Gastrocnemius medialis (tissue), 4 donors: ENCODE data around the gene SLC12A7. TPM values are rescaled to one million over a fixed set of nuclear protein-coding genes. Genes with fewer than 3 reads are reported as not detected.
"Not testable (repeated sequence)": the region's sequence is repeated elsewhere in the genome, so short reads cannot be mapped to it uniquely, and the experiment has no call there.

Experiments used
- ATAC-seq, 2 donors: fragments of 150-250 bp; one replicate each; pipeline ENCODE4 v1.9.1; 2016
- DNase-seq, 2 donors: peaks; one replicate each; pipeline ENCODE4 v3.0.0-alpha.2; 2019
- H3K27ac ChIP-seq, 4 donors: fragments of 200-600 bp; sonication (generic); 1 replicate in 1 of 4; 2 replicates in 3 of 4; pipeline ENCODE4 v1.5.1; 2016 to 2018; ENCODE audit warnings: mild to moderate bottlenecking in 2 of 4, moderate library complexity in 1 of 4
- H3K27me3 ChIP-seq, 3 donors: fragments of 200-600 bp; sonication (generic) in 2 of 3; 1 replicate in 1 of 3; 2 replicates in 2 of 3; pipeline versions ENCODE4 v1.5.1 to v1.6.0; 2016 to 2019; ENCODE audit warnings: mild to moderate bottlenecking in 1 of 3, moderate library complexity in 1 of 3
- H3K36me3 ChIP-seq, 2 donors: fragments of 200-600 bp; sonication (generic) in 1 of 2; one replicate each; pipeline ENCODE4 v1.5.1; 2017 to 2018
- H3K4me1 ChIP-seq, 2 donors: fragments of 200-600 bp; sonication (generic) in 1 of 2; one replicate each; pipeline ENCODE4 v1.5.1; 2016 to 2017; ENCODE audit warnings: mild to moderate bottlenecking in 2 of 2
- H3K4me3 ChIP-seq, 4 donors: fragments of 200-600 bp; sonication (generic) in 3 of 4; 1 replicate in 1 of 4; 2 replicates in 3 of 4; pipeline ENCODE4 v1.5.1; 2016 to 2019; ENCODE audit warnings: mild to moderate bottlenecking in 2 of 4
- H3K9me3 ChIP-seq, 3 donors: fragments of 200-600 bp; sonication (generic) in 2 of 3; 1 replicate in 1 of 3; 2 replicates in 2 of 3; pipeline ENCODE4 v1.5.1; 2016 to 2019
- CTCF ChIP-seq, 5 experiments: fragments of 450-650 bp in 3 of 5; fragments of 200-600 bp in 2 of 5; sonication (generic) in 2 of 5; IDR thresholded peaks in 4 of 5; conservative IDR thresholded peaks in 1 of 5; 1 replicate in 4 of 5; 2 replicates in 1 of 5; pipeline ENCODE4 v1.5.1; 2016 to 2019; ENCODE audit warnings: antibody characterized with exemption in 5 of 5, mild to moderate bottlenecking in 3 of 5, moderate library complexity in 3 of 5
- POLR2A ChIP-seq, 2 donors: fragments of 450-650 bp; IDR thresholded peaks; one replicate each; pipeline ENCODE4 v1.6.1; 2017; ENCODE audit warnings: antibody characterized with exemption in 2 of 2, mild to moderate bottlenecking in 2 of 2, moderate library complexity in 2 of 2
- in situ Hi-C, 4 donors: fragments of 200-750 bp; cut with MboI; loops; one replicate each; pipeline versions ENCODE4 v1.15.0 to v1.8.0; 2017; ENCODE audit warnings: low sequenced_read_pairs in 4 of 4
- intact Hi-C: fragments of 100-400 bp; cut with DNase I; formaldehyde crosslinking; loops from one replicate; pipeline ENCODE4 v1.15.1; 2023; ENCODE audit warnings: low total_unique reads
- total RNA-seq, 4 donors: library from RNA; depleted of rRNA; stranded (reverse); fragments of >200 nt; gene quantifications; one replicate each; pipeline versions ENCODE4 v1.1.0 to v1.2.3, GENCODE V29; 2016

SLC12A7 gene
- total RNA-seq, 4 donors from 2014 or later, result 1.6 to 5.3 (median 3.5) TPM

- in situ Hi-C loops, result loop anchor here (25.0 kb wide), 2 partner anchors 221 to 479 kb away; no protein-coding TSS in a partner anchor
- ATAC-seq, result no peak
- Histone ChIP-seq H3K4me3 (no peak overlapping the region), H3K36me3 (no peaks in the 10 kb centered on the region), H3K27ac (no peak overlapping the region), H3K4me1 (no peaks in the 10 kb centered on the region), H3K27me3 (peaks cover 26 to 34% (median 28%) of the 10 kb centered on the region in 3 donors), H3K9me3 (no peaks in the 10 kb centered on the region)
- no peak for DNase-seq
- TF ChIP-seq CTCF (IDR thresholded peaks at IDR 0.05 in 4 of 5, conservative IDR thresholded peaks at IDR 0.05 in 1 of 5), result no peak
- no peak for TF ChIP-seq POLR2A (IDR thresholded peaks at IDR 0.05)
- intact Hi-C loops, result no loop called here
These were observed 46.9 kb upstream of the SLC12A7 start for GRCh38 chr5:1158647-1159340.

GRCh38 chr5:1157461-1157986, 45.7 kb upstream of the SLC12A7 start:
- H3K4me1 ChIP-seq, H3K9me3 ChIP-seq, H3K36me3 ChIP-seq, DNase-seq, ATAC-seq, intact Hi-C loops, H3K27ac ChIP-seq, H3K4me3 ChIP-seq: not testable (repeated sequence)
- in situ Hi-C loops, result loop anchor here (25.0 kb wide), 2 partner anchors 220 to 480 kb away; no protein-coding TSS in a partner anchor
- peaks cover 26 to 34% (median 28%) of the 10 kb centered on the region in 3 donors for H3K27me3 ChIP-seq

- in situ Hi-C loops, result loop anchor here (25.0 kb wide), 2 partner anchors 220 to 480 kb away; no protein-coding TSS in a partner anchor
These were observed 45.0 kb upstream of the SLC12A7 start for GRCh38 chr5:1156754-1157460.

GRCh38 chr5:1156033-1156753, 44.3 kb upstream of the SLC12A7 start:
- Histone ChIP-seq H3K9me3 (no peaks in the 10 kb centered on the region), H3K27ac (no peak overlapping the region), H3K36me3 (no peaks in the 10 kb centered on the region), H3K4me1 (no peaks in the 10 kb centered on the region), H3K27me3 (peaks cover 28 to 42% (median 32%) of the 10 kb centered on the region in 3 donors), H3K4me3 (no peak overlapping the region)
- intact Hi-C loops, result no loop called here
- in situ Hi-C loops, result loop anchor here (25.0 kb wide), 2 partner anchors 219 to 481 kb away; no protein-coding TSS in a partner anchor
- ATAC-seq (no peak), DNase-seq (no peak)
- TF ChIP-seq POLR2A (IDR thresholded peaks at IDR 0.05) (no peak), CTCF (IDR thresholded peaks at IDR 0.05 in 4 of 5, conservative IDR thresholded peaks at IDR 0.05 in 1 of 5) (no peak)

More at GRCh38 chr5:1156754-1157460, 45.0 kb upstream of the SLC12A7 start:
- TF ChIP-seq POLR2A (IDR thresholded peaks at IDR 0.05), result no peak
- no peak for TF ChIP-seq CTCF (IDR thresholded peaks at IDR 0.05 in 4 of 5, conservative IDR thresholded peaks at IDR 0.05 in 1 of 5)
- no peak overlapping the region for H3K27ac ChIP-seq
- H3K9me3 ChIP-seq, result no peaks in the 10 kb centered on the region
- H3K4me1 ChIP-seq, result no peaks in the 10 kb centered on the region
- ATAC-seq (no peak), DNase-seq (no peak)
- intact Hi-C loops, result no loop called here
- H3K27me3 ChIP-seq, result peaks cover 28 to 35% (median 29%) of the 10 kb centered on the region in 3 donors
- H3K4me3 ChIP-seq, result no peak overlapping the region
- H3K36me3 ChIP-seq, result no peaks in the 10 kb centered on the region
